ENCODE results near the gene SH3PXD2B.

Gene SH3PXD2B

DNA sequence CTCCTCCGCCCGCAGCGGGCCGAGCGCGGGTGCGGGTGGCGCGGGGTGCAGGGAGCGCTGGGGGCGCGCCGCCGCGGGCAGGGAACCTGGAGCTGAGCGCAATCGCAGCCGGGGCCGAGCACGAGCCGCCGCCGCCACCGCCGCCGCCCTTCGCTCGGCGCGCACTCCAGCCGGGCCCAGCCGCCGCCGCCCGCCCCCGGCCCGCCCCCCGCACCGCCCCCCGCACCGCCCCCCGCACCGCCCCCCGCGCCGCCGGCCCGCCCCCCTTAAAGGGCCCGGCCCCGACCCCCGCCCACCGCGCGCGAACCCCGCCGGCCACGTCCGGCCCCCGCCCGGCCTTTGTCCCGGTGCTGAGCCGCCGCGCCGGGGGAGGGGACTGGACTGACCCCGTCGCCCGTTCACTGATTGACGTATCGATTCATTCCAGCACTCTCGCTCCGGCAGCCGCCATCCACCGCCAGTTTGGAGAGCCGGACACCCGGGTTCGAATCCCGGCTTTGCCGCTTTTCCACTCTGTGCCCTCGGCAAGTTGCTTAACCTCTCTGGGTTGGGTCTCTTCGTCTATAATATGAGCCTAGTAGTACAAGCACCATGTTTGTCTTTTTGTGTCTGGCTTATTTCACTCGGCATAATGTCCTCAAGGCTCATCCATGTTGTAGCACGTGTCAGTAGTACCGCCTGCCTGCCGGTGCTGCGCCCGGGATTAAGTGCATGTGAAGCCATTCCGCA, at the start of gene SH3PXD2B:
TSS of gene SH3PXD2B (minus strand) at position 168 of the 729 bp plus-strand sequence. CDS start 173 bp downstream, outside the sequence.
- DNase-seq (peak; percentile 47), ATAC-seq (peak; percentile 62)

DNA sequence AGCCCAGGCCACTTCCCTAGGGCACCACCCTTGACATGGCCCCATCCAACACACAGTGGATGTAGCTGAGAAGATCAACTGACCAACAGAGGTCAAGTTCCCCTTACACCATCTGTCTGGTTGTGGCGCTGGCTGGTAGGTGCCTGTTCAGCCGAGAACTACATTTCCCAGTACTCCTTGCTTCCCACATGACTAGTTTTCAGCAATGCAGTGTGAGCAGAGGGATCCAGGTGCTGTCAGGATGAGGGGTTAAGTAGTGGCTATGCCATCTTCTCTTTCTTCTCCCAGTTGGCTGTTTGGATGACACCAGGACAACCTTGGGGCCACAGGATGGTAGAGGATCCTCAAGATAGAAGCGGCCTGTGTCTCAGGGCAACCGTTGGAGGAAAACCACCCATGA, 48.6 kb upstream of the SH3PXD2B start:
- DNase-seq (no peak), ATAC-seq (no peak)

GRCh38 chr5:172502410-172502809, 48.1 kb upstream of the SH3PXD2B start:
- DNase-seq (no peak), ATAC-seq (no peak)

DNA sequence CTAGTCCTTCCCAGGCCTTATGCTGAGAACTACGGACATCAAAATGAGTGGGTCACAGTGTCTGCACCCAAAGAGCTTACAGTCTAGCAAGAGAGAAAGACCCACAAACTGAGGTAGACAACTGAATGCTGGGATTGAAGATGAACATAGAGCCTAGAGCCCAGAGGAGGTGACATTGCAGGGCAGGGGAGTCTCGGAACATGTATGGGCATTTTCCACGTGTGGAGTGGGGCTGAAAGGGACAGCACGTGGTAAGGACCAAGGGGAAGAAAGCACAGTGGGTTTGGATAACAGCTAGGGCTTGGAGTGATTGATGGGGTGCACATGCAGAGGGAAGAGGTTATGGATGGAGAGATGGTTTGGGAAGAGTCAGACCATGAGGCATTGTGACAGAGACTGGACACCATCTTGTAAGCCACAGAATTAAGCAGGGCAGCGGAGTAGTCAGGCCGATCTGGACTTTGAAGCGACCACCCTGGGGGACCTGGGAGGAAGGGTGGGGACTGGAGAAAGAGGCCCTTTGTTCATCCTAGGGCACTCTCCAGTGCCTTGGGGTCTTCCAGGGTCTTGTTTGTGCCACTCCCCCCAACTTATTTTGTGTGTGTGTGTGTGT, 47.5 kb upstream of the SH3PXD2B start:
- no peak for ATAC-seq
- DNase-seq: no peak

DNA sequence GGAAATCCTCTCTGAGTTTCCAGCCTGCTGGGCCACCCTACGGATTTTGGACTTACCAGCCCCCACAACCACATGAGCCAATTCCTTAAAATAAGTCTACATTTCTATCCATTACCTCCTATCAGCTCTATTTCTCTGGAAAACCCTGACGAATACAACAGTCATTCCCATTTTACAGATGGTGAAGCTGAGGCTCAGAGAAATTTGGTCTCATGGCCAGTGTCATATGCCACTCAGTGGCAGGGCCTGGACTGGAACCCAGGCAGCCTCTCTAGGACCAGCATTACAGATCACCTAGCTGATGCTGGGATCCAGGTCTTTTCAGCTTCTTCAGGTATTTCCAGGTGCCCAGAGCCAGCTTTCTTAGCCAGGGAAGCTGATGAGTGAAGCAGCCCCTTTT, 45.0 kb upstream of the SH3PXD2B start:
- DNase-seq: no peak
- ATAC-seq: no peak

DNA sequence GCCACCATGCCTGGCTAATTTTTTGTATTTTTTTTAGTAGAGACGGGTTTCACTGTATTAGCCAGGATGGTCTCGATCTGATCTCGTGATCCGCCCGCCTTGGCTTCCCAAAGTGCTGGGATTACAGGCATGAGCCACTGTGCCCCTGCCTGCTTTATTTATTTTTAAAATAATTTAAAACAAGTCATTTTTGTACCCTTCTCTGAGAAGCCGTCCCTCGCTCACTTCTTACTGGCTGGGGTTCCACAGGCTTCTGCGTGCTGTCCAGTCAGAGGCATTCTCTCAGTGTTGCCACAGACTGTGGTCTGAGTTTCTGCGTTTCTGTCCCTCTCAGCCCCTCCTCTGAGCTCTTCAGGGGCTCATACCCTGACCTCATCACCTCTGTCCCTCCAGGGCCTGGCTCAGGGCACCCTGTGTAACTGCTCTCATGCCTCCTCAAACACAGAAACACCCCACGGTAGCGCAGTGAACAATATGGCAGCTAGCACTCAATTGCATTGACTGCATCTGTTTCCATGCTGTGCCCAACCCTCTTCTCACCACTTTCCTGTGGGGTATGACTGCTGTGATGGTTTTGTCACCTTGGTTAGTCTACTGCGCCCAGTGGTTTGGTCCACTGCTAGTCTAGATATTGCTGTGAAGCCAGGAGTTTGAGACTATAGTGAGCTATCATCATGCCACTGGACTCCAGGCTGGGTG, 44.3 kb upstream of the SH3PXD2B start:
- DNase-seq: no peak
- no peak for ATAC-seq

DNA sequence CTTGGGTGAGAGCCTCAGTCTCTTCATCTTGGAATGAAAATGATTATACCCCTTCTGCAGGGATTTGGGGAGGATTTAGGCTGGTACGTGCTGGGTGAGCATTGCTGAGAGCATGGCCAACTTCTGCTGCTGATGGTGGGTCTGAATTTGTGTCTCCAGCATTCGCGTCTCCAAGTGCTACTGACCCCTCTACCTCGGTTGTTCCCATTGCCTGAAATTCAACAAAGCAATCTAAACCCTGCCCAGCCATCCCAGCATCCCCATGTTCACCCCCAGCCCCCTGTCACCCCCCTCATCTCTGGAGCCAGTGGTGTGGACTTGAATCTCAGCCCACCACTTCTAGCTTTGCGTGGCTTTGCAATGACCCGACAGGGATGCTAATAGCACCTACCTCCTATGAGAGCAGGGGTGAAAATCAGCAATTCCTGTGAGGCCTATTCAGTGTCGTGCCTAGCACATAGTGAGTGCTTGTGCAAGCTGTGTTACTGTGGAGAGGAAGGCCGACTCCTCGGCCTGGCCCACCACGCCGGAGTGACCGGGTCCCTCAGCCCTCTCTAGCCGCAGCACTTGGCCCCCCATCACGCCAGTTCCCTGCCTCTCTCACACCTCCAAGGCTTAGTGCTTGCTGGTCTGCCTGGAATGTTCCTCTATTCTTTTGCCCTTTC, 43.4 kb upstream of the SH3PXD2B start:
- ATAC-seq (no peak), DNase-seq (no peak)

DNA sequence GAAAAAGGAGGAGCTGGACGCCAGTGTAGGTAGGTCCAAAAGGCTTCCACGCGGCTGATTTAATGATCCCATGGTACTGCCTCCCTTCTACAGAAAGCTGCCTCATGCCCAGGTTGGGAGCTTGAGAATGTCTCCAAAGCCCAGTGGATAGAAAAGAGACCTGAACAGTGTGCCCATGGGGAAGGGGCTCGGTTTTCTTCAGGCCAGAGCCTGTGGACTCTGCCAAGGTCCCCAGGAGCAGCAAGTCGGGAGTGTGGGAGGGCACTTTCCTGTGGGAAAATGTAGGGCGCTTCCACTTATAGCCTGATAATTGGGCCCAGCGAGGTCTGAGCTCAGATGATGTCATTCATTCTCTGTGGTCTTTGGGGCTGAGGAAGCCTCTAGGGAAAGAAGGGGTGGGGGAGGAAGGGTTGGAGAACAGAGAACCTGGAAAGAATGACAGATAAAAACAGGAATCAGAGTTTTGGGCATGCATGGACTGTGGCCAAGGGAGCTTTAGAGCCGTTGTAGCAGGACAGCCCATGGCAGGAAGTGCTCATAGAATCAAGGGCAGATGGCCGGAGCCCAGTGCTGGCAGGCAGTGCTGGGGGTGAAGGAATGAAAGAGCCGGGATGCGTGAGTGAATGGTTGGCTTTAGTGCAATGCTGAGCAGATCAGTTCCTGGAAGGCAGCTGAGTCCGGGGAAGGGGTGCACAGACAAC, 42.5 kb upstream of the SH3PXD2B start:
- ATAC-seq (no peak), DNase-seq (no peak)

DNA sequence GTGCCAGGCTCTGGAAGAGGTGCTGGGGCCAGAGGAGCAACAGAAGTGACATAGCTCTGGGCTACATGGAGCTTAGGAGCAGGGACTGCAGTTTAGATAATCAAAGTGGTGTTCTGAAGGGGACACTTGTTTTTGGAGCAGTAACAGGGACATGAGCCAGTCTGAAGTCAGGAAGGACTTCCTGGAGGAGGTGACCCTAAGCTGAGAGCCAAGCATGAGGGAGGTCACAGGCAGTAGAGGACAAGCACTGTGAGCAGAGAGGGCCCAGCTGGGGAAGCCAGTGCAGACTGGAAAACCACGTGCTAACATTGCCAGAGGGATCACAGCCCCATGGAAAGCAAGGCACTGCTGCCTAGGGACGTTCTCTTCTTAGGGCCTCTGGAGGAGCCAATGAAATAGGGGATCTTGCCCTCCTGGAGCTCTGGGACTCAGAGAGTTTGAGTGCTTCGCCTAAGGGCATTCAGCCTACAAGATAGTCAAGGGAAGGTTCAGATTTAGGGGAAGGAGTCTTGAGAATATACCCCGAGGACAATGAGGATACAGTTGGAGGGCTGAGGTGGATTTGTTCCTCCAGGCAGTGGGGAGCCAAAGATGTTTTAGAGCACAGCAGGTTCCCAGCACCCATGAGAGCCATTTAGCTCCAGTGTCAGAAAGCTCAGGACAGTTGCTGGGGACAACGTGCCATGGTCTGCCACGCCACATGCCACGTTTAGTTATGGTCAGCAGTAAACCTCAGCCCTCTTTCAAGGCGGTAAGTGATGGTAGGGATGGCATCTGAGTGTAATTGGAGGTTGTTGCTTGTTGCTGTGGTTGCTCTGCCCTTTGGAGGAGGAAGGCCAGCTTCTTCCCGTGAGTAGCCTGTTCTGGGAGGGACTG, 40.5 kb upstream of the SH3PXD2B start:
- DNase-seq (no peak), ATAC-seq (no peak)

DNA sequence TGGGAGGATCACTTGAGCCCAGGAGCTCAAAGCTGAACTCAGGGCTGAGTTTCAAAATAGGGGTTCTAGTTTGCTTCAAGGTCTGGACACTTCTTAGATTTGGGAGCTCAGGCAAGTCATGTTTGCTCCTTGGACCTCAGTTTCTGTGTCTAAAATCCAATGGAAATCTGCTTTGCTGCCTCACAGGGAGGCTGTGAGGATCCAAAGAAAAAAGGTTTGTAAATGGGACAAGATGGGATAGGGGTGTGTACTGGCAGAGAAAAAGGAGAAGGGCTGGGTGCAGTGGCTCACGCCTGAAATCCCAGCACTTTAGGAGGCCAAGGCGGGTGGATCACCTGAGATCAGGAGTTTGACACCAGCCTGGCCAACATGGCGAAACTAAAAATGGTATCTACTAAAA, 39.6 kb upstream of the SH3PXD2B start:
- DNase-seq: no peak
- no peak for ATAC-seq

DNA sequence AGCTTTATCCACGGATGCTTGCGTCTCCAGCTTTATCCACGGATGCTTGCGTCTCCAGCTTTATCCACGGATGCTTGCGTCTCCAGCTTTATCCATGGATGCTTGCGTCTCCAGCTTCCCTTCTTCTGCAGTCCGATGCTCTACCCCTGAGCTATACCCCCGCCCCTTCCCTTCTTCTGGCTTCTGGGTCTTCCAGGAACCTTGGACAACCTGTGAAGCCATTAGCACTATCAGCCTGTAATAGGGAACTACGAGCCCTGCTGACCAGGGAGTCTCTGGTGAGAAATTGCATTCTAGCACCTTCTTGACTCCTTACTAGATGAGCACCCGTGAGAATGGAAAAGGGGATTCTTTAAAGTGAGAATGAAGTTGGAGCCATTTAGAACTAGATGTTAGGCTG, 39.1 kb upstream of the SH3PXD2B start:
- ATAC-seq: no peak

DNA sequence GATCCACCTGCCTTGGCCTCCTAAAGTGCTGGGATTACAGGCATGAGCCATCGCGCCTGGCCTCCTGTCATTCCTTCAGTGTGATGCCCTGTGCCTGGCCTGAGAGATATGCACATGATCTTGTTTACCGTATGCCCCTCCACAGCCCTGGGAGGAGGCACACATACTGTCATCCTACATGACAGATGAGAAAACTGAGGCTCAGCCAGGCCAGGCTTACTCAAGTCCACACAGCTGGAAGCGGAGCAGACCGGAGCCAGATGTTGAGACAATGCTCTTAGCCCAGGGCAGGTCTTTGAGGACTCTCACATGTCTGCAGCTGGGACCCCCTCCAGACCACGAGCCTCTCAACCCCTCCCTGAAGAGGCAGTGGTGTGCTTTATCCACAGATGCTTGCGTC, 38.7 kb upstream of the SH3PXD2B start:
- ATAC-seq (no peak), DNase-seq (no peak)

More for the DNA sequence above, 39.1 kb upstream of the SH3PXD2B start:
- DNase-seq: no peak

DNA sequence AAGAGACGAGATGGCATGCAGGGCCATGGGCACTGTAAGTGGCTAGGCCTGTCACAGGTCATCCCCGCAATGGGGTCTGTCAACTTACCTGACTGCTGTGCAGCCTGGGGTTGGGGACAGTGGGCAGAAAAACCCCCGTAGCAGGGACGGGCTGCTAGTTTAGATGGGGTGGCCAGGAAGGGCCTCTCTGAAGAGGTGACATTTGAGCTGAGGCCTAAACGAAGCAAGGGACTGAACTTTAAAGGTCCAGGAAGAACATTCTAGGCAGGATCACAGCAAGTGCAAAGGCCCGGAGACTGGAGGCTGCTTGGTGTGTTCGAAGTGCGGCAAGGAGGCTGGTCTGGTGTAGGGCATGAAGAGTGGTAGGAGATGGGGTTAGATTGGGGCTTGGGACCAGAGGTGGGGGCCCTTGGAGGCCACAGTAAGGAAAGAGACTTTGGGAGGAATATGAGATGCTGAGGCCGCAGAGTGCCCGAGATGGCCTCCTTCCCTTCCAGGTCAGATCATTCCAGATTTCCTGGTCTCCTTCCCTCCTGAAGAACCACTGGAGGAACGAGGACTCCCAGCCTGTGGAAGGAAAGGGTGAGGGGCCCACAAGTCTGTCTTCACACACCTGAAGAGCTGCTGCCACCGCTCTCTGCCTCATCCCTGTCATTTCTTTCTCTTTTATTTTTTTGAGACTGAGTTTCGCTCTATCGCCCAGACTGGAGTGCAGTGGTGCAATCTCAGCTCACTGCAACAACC, 37.9 kb upstream of the SH3PXD2B start:
- DNase-seq (no peak), ATAC-seq (no peak)

DNA sequence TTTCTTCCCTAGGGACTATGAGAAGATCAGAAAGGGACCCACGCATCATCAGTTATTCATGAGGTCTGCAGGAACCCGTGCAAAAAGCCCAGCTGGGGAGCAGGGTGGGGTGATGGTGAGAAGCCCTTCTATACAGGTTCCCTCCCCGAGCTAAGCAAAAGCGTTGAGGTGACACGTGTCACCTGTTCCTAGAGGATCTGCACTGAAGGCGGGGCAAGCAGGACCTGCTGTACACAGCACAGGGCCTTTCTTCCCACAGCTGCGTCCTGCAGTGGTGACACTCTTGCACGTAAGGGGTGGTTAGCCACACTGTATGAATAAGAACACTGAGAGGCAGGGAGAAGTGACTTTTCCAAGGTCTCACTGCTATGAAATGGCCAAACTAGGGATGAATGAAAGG, 37.2 kb upstream of the SH3PXD2B start:
- DNase-seq (no peak), ATAC-seq (no peak)

DNA sequence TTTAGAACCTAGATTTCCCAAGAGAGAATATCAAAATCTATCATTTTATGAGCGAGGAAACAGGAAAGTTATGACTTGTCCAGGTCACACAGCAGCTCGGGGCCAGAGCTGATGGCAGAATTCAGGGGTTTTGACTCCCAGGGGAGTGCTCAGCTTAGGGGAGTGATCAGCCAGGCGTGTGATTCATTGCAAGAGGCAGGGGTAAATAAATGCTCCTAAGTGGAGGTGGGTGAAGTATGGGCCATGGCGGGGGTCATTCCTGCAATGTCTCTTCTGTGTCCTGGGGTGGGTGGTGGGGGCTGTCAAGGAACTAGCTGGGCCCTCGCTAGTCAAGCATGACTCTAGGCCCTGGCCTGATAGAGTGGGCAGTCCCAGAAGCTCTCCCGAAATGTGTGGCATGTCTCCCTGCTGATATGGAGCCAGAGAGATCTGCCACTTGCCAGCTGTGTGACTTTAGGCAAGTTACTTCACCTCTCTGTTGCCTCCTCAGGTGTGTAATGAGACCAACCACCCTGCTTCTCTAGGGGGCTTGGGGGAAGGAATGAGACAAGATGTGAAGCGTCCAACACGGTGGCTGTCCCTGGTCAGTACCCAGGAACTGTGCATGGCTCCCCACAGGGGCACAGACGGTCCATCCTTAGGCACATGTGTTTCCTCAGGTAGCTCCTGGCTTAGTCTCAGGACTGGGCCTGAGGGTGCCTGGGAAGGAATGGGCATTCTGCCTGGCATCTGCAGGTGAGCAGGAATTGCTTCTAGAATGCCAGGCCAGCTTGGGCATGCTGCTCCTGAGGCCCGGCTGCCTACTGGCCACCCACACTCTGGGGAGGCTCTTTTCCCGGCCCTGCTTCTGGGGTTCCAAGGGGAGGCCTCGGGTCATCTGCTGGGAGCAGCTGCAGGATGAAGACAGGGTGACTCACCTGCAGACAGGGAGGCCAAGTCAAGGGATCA, 36.5 kb upstream of the SH3PXD2B start:
- no peak for ATAC-seq

DNA sequence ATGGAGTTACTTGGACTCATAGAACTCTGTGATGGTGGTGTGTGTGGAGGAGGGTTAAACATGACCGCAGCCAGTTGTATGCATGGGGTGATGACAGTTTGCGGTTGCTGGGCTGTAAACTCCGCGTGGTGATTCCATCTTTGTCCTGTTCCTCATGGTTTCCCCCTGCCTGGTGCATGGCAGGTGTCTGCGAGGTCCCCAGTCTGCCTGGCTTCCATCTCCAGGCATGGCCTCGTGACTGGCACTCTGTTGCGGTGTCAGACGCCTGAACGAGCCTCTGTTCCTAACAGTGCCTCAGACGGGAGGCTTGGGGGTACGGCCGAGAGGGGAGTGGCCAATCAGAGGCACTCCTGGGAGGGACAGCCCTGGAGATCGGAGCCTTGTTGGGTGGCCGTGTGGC, 33.9 kb upstream of the SH3PXD2B start:
- DNase-seq (no peak), ATAC-seq (no peak)

More for the DNA sequence above, 36.5 kb upstream of the SH3PXD2B start:
- DNase-seq: no peak

- DNase-seq: no peak
- ATAC-seq: no peak
Observed at GRCh38 chr5:172487671-172488070, 33.3 kb upstream of the SH3PXD2B start.

DNA sequence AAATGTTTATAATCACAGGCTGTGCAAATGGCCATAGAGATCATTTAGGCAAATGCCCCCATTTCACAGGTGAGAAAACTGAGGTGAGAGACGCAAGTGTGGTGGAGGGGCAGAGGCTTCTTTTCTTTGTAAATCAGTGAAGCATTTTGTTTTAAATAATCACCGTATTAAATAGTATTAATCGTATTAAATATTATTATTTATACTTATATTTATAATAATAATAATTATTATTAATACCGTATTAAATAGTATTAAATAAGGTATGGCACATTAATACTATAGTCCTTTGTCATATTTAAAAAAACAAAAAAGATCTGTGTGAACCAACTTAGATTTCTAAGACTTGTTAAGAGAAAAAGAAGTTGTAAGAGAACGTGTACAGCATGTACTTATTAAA, 32.6 kb upstream of the SH3PXD2B start:
- ATAC-seq (no peak), DNase-seq (no peak)

- no peak for ATAC-seq
- DNase-seq: no peak
Observed at GRCh38 chr5:172486451-172486850, 32.1 kb upstream of the SH3PXD2B start.
